ENCODE data around the gene ARHGEF2.

ARHGEF2 gene

DNA sequence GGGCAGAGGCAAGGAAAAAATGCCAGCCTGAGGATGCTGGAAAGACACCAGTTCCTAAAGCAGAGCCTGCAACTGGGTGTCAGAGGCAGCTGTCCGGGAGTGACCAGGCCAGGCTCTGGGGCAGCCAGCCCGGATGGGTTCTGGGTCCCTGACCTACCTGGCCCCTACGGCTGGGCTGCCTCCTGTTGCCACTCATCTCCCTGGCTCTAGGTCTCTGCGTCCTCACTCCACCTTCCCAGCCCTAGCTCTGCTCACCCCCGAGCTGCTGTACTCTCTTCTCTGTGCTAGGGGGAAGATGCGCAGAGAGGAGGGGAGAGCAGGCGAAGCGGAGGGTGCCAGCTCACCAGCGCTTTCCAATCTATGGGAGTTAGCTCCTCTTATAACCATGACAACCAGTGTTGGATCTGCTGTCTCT lies 9.0 kb downstream of the ARHGEF2 start:
- DNase-seq = no peak

DNA sequence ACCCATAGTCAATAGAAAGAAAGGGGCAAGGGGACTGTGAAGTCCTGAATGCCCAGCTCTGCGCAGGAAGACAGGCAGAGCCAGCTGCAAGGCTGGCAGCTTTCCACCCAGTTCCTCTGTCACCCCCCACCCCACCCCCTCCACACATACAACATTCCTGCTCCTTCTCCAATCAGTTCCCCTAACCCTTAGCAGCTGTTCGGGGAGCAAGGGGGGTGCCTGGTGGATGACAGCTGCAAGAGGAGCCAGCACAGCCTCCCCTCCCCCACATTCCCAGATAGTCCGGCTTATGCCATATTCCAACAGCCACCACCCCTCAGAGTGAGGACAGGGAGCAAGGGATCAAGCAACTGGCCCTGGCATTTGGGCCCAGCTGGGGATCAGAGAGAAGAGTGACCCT lies 9.7 kb downstream of the ARHGEF2 start:
- no peak for DNase-seq

DNA sequence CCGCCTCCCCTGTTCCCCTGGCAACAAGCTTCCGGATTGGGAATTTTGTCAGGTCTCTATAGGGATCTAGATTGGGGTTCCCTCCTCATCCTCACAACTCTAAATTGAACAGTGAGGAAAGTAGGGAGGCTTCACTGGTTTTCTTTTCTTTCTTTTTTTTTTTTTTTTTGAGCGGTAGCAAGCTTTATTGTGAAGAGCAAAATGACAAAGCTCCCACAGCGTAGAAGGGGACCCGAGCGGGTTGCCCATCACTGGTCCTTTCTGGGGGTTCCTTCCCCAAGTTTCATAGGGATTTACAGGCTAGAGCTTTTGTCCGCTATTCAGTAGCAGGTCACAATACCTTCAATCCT lies 10.3 kb downstream of the ARHGEF2 start:
- DNase-seq = no peak

DNA sequence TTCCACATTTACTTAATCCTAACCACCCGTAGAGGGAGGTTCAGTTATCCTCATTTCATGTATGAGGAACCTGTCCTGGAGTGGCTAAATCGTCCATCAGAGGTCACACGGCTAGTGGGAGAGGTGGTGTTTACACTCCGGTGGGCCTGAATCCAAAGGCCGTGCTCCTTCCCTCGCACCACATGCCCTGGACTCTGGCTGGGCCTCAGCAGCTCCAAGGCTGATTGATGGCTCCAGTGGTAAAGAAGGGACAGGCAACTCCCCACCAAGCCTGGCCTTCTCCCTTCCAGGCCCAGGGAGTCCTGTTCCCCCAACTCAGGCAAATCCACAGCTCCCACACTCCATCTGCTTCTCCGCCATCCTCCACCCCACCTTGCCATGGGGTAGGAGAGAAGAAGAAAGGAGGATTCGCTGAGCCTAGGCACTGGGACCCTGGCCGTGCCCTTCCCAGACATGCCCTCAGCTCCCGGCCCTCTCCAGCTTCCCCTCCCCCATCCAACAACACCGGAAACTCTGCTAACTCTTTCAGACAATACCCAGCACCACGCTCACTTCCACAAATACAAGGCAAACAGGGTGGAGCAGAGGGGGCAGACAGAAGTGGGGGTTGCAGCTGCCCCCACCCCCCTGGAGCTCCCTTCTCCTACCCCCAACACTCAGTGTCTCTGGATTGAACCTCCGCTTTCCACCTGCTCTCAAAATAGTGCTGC lies 10.9 kb downstream of the ARHGEF2 start:
- DNase-seq = no peak

DNA sequence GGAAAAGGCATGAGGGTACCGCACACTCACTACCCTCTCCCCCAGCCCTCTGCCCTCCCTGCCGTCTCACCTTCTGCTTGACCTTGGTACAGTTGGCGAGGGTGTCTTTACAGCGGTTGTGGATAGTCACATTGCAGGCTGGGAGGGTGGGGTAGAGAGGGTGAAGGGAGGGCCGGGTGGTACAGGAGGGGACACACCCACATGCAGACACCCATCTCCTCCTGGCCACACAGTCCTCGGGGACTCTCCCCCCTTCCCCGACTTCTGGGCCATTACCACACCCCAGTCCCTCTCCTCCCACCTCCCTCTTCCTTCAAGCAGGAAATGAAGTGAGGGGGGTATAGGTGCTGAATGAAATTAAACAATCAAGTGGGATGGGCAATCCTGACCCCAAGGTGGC lies 11.6 kb downstream of the ARHGEF2 start:
- DNase-seq = no peak

DNA sequence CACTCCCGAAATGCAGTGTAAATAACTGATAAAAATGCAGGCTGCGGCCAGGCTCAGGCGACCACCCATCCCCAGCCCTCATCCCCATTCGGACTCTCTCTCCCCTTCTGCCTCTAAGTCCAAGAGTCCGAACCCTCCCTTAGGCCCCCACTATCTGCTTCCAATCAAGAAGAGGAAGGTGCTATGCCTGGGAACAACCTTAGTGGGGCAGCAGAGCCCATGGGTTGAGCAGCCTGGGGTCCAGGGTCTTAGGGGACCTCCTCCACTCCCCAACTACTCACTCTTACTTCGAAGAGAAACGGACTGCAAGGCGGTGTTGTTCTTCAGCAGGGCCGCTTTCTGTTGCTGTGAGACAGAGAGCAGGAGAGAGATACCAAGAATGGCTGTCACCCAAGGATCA lies 12.2 kb downstream of the ARHGEF2 start:
- no peak for DNase-seq

DNA sequence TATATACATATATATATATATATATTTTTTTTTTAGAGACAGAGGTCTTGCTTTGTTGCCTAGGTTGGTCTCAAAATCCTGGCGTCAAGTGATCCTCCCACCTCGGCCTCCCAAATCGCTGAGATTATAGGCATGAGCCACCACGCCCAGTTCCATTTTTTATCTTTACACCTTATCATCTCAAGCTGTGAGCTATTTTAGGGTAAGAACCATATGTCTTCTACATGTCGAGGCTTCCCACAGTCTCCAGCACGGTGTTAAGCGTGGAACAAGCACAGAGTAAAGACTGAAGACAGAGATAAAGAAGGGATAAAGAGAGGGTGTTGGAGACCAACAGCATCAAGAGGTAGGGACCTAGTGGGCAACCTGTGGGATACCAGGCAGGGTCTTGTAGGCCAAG lies 14.2 kb downstream of the ARHGEF2 start:
- DNase-seq = no peak

DNA sequence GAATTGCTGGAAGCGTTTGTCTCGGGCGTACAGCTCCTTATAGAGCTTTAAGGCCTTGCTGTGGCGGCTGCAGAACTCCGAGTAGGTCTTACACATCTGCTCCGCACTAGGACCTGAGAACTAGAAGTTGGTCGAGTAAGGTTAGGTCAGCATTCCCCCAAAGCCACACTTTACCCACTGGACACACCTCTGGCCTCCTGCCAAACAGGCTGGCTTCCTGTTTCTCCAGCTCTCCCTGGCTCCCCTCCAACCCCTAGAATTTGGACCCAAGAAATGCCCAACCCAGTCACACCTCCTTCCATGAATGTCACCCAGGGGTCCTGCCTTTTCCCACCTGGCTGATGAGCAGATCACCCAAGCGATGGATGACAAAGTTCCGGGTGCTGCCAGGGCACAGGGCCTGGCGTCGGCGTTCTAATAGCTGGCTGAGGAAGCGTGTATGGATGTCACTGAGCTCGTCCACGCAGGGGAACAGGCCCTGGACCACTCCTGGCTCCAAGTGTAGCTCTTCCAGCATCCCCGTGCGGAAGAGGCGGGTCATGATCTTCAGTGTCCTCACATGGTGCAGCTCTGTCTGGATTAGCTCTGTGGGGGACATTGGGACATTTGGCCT lies 15.6 kb downstream of the ARHGEF2 start:
- no peak for DNase-seq

DNA sequence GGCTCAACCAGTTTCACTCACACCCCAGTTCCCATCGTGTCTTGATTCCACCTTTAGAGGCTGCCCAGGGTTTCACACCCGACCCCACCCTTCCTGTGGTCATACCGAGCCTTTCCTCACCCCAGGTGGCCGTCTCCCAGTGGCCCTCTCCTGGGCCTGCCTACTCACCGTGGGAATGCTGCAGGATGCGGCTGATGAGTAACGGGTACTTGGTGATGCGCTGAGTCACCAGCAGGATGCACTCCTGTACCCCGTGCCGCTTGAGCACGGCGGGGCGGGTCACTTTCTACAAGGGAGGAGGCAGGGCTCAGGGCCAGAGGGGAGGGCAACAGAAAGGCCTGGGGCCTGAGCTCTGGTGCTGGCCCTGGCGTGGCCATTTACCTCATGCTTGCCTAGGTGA lies 16.4 kb downstream of the ARHGEF2 start:
- no peak for DNase-seq

DNA sequence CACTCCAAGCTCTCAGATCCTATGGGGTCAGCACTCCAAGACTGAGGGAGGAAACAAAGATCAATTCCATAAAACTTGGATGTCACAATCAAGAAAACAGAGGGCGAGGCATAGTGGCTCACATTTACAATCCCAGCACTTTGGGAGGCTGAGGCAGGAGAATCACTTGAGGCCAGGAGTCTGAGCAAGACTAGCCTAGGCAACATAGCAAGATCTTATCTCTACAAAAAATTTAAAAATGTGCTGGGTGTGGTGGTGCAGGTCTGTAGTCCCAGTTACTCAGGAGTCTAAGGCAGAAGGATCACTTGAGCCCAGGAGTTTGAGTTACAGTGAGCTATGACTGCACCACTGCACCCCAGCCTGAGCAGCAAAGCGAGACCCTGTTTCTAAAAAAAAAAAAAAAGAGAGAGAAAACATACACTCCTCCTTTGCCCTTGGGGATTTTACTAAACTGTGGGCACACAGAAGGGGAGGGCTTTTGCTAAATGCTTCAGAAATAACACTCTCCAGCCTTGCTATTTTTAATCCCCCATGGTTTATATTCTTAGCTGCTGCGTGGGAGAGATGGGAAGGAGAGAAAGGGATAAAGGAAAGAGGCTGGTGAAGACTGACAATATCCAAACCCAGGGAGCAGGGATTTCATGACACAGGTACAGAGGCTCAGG lies 18.1 kb downstream of the ARHGEF2 start:
- DNase-seq = no peak

DNA sequence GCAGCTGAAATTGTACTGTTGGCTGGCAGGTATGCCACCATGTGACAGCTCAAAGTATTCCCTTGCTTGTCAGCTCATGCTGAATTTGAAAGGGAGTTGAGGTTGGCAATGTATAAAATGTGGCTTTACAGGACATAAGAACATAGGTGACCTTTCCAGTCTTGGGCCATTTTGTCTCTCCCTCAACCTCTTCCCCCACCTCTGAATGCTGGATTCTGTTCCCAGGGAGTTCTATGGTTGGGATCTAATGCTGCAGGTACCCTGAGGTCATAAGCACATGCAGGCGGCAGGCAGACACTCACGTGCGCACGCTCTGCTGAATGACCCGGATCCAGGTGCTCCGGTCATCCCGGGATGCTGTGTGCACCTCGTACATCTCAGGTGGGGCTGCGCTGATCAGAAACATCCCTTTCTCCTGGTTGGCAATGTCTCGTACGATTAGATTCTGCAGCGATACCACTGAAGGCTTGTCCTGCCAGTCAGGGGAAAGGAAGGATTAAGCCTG lies 20.9 kb downstream of the ARHGEF2 start:
- DNase-seq = no peak

DNA sequence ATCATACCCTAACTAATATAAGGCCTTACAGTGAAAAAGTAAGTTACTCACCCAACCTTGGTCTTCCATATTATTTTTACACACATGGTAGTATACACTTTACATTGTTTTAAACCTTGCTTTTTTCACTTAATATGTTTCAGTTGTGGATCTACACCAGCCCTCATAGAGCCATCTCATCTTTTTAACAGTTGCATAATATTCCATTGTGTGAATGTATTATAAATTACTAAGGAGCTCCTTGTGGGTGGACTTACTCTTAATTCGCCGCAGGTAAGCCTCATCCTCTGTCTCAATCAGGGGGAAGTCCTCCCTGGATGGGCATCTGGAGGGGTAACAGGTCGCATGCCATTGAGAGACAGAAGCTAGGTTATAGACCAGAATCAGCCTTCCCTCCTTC lies 23.7 kb downstream of the ARHGEF2 start:
- DNase-seq = no peak

DNA sequence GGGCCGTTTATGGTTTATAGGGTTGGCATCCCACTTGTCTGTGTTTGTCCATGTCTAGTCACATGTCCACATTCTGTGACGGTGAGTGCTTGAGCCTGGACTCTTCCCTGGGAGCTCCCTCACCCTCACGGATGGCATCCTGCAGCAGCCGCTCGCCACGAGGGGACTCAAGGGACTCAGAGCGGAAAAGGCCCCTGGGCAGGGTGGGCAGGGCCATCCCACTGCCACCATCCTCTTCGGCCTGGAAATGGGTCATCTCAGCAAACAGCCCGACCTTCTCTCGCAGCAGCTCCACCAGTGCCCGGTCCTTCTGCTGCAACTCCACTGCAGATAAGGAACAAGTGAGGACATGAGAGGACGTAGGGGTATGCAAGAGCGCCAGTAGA lies 25.8 kb downstream of the ARHGEF2 start:
- DNase-seq = no peak

DNA sequence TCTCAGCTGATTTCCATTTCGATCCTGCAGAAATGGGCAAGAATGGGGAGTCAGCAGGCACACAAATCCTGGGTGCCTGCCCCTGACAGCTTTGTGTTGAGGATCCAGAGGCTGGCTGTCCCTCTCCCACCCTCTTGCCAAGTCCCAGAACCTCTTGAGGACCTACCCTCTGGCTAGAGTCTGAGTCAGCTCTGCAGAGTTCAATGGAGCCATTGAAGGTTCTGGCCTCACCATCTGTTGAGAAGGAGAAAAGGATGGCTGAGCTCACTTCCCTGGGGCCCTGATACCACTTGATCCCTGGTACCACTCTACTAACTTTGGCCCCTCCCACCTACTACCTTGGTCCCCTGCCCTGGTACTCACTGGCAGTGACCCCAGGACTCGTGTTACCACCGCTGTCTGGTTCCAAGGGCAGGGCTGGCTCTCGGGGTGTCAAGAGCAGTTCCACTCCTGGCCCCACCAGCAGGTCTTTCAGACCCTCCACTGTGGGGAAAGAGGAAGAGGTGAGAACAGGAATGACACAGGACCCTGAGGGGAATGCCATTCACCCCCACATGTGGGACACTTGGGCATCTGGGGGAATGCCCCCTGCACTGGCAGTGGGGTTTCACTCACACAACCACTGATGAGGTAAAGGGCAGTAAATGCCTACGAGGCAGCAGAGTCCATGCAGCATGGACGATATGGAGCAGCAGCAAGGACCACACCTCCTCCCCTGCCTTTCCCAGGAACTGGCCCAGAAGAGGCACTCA lies 26.4 kb downstream of the ARHGEF2 start:
- no peak for DNase-seq

DNA sequence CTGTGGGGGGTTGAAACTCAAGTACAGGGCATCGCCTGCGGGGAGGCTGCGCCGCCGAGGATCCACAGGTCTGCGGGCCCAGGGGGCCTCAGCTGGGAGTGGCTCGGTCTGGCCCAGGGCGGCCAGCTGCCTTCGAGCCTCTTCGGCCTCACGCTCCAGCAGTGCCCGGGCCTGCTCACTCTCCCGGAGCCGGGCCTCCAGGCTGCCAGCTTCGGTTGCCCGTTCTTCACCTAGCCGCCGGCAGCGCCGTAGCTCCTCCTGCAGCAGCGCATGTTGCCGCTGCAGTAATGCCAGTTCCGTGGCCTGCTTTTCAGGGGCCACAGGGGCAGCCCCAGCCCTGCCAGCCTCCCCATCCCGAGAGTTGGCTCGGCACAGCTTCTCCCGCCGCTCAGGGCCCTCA lies 27.5 kb downstream of the ARHGEF2 start:
- no peak for DNase-seq

DNA sequence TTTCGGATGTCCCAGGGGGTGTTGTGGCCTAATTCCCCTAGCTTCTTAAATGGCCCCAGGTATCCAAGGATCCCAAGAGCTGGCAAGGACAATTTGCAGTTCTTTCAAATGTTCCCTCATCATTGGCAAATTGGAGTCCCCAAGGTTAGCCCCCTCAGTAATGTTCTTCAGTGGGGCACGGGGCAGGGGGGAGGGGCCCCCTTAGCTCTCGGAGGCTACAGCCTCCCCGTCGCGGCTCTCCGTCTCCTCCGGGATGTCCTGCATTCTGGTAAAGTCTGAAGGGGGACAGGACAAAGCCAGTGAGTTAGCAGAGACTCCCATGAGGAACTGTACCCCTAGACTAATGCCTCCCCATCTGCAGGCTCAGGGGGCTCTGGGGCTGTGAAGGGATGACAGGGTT lies 30.6 kb downstream of the ARHGEF2 start:
- no peak for DNase-seq

DNA sequence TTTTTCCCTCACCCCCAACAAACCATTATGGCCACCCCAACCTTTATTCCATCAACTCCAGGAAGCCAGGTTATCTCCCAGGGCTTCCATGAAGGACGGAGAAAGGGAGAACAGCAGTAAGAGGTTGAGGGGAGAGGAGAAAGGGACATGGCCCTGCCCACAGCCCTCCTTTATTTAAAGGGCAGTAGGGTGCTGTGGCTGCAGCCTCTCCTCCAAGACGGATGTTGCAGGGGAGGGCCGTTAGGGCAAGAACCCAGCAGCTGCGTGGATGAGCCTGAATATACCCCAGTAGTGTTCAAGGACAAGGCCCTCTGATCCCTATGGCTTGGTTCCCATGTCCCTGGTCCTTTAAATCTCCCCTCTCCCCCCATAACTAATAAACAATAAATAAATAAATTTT lies 31.1 kb downstream of the ARHGEF2 start:
- DNase-seq = no peak

DNA sequence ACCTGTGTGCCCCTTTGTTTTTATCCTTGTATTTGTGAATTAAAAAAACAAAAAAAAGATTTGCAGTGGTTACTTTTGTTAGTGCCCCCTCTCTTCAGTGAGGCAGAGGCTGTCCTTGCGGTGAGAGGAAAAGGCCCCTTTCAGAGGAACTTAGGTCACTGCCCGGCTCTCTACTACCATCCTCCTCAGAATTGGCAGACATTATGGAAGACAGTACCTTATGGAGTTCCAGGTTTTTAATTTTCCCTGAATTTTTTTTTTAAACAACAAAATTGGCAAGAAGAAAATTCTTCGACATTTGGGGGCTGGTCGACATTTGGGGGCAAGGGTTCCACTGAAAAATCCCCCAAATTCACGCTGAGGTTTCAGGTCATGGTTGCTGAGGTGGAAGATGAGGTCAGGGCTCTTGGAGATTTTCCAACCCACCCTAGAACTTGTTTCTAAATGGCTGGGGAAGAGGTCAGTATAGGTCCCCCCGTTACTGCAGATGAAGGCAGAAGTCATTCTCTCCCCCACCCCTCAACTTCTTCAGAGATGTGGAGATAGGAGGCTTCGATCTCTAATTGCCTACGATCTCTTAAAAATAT lies 31.6 kb downstream of the ARHGEF2 start:
- DNase-seq = no peak

DNA sequence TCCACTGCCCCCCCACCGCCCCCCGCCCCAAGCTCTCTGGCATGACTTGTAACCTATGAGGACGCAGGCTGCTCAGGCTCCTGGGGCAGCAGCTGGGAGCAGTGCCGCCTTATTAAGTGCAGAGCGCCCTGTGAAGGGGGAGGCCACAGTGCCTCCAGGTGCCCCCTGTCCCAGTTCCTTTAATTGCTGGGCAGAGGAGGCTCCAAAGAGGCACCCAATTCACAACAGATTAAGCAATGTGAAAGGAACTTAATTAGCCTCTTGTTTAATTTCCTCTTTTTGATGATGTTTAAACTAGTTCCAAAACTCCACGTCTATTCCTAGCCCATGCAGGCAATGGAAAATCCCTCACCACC lies 33.9 kb downstream of the ARHGEF2 start:
- DNase-seq = peak; percentile 76

DNA sequence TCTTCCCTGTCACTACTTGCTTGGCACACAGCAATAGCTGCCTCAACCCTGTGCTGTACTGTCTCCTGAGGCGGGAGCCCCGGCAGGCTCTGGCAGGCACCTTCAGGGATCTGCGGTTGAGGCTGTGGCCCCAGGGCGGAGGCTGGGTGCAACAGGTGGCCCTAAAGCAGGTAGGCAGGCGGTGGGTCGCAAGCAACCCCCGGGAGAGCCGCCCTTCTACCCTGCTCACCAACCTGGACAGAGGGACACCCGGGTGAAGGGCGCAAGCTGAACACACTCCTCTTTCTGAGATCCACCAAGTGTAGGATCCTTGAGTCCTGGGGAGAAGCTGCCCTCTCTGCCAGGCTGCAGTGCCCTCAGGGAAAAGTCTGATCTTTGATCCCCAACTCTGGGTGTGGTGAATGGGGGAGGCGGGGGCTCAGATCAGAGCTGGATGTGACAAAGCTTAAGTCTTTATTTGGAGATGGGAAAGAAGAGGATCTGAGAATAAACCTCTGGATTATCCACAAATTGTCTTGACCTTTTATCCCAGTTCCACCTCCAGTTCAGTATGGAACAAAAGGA lies 35.7 kb downstream of the ARHGEF2 start:
- DNase-seq = no peak

DNA sequence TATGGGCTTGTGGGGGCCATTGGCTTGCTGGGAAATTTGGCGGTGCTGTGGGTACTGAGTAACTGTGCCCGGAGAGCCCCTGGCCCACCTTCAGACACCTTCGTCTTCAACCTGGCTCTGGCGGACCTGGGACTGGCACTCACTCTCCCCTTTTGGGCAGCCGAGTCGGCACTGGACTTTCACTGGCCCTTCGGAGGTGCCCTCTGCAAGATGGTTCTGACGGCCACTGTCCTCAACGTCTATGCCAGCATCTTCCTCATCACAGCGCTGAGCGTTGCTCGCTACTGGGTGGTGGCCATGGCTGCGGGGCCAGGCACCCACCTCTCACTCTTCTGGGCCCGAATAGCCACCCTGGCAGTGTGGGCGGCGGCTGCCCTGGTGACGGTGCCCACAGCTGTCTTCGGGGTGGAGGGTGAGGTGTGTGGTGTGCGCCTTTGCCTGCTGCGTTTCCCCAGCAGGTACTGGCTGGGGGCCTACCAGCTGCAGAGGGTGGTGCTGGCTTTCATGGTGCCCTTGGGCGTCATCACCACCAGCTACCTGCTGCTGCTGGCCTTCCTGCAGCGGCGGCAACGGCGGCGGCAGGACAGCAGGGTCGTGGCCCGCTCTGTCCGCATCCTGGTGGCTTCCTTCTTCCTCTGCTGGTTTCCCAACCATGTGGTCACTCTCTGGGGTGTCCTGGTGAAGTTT lies 36.4 kb downstream of the ARHGEF2 start:
- no peak for DNase-seq
